HEK293 (cell line): ENCODE measurements around the gene CNTN4.

Experiments
- CTCF ChIA-PET: fragments of 350-600 bp; formaldehyde crosslinking; extraction: SDS; loops from one replicate; lab custom pipeline; 2021; ENCODE audit warnings: antibody characterized with exemption; lab: Yijun Ruan, JAX
- POLR2A ChIA-PET: fragments of 300-600 bp; formaldehyde crosslinking; extraction: SDS; loops from one replicate; lab custom pipeline; 2020; ENCODE audit warnings: antibody characterized with exemption, inconsistent platforms; lab: Yijun Ruan, JAX
- H3K27ac ChIP-seq: fragments of 200-500 bp; sonication (Bioruptor generic); 2 replicates; pipeline ENCODE4 v1.5.1; 2014; ENCODE audit warnings: low read depth, low read length, control low read depth, inconsistent platforms; ENCODE audit errors: extremely low read depth
- H3K36me3 ChIP-seq, 2 experiments: fragments of 200-500 bp in 1 of 2; sonication (Bioruptor generic) in 1 of 2; 1 replicate in 1 of 2; 2 replicates in 1 of 2; pipeline ENCODE4 v1.5.1; 2014 to 2017; ENCODE audit warnings: inconsistent platforms in 2 of 2, low read length in 2 of 2; ENCODE audit not compliant: control insufficient read depth in 2 of 2, insufficient read depth in 1 of 2
- H3K4me1 ChIP-seq: fragments of 200-500 bp; sonication (Bioruptor generic); 2 replicates; pipeline ENCODE4 v1.5.1; 2014; ENCODE audit warnings: mild to moderate bottlenecking, low read length, inconsistent platforms; ENCODE audit not compliant: control insufficient read depth, insufficient read depth
- H3K4me3 ChIP-seq: 2 replicates; pipeline ENCODE4 v1.5.1; 2011; ENCODE audit warnings: low read depth, mild to moderate bottlenecking, control low read depth, low read length, moderate library complexity
- H3K9me3 ChIP-seq: fragments of 200-500 bp; sonication (Bioruptor generic); 2 replicates; pipeline ENCODE4 v1.5.1; 2014; ENCODE audit warnings: low read depth, low read length, inconsistent platforms; ENCODE audit not compliant: control insufficient read depth, insufficient read depth
- GLIS2 ChIP-seq: fragments of 450-650 bp; formaldehyde crosslinking; IDR thresholded peaks from 2 replicates; pipeline ENCODE4 v1.5.1; 2016; ENCODE audit warnings: missing biosample characterization, missing genetic modification characterization
- HOXC10 ChIP-seq: sonication (generic); formaldehyde crosslinking; IDR thresholded peaks from 2 replicates; pipeline ENCODE4 v1.8.1; 2023; ENCODE audit warnings: mild to moderate bottlenecking, missing genetic modification reagents
- KLF8 ChIP-seq: fragments of 450-650 bp; formaldehyde crosslinking; IDR thresholded peaks from 2 replicates; pipeline ENCODE4 v1.5.1; 2016; ENCODE audit warnings: missing biosample characterization, missing genetic modification characterization
- PRDM1 ChIP-seq: fragments of 450-650 bp; formaldehyde crosslinking; IDR thresholded peaks from 2 replicates; pipeline ENCODE4; 2016; ENCODE audit warnings: missing biosample characterization, missing genetic modification characterization
- RBAK ChIP-seq: fragments of 450-650 bp; formaldehyde crosslinking; IDR thresholded peaks from 2 replicates; pipeline ENCODE4 v1.5.1; 2016; ENCODE audit warnings: missing biosample characterization, missing genetic modification characterization
- WT1 ChIP-seq: fragments of 450-650 bp; formaldehyde crosslinking; IDR thresholded peaks from 2 replicates; pipeline ENCODE4 v1.5.1; 2016; ENCODE audit warnings: missing biosample characterization, missing genetic modification characterization
- ZBTB17 ChIP-seq: fragments of 450-650 bp; formaldehyde crosslinking; IDR thresholded peaks from 2 replicates; pipeline ENCODE4 v1.5.1; 2016; ENCODE audit warnings: missing biosample characterization, missing genetic modification characterization
- ZFP41 ChIP-seq: fragments of 450-650 bp; formaldehyde crosslinking; IDR thresholded peaks from 2 replicates; pipeline ENCODE4 v1.5.1; 2016; ENCODE audit warnings: missing biosample characterization, missing genetic modification characterization, borderline replicate concordance
- ZIC2 ChIP-seq: fragments of 450-650 bp; formaldehyde crosslinking; IDR thresholded peaks from 2 replicates; pipeline ENCODE4 v1.5.1; 2016; ENCODE audit warnings: missing biosample characterization, missing genetic modification characterization
- ZNF10 ChIP-seq: fragments of 450-650 bp; formaldehyde crosslinking; IDR thresholded peaks from 2 replicates; pipeline ENCODE4 v1.5.1; 2017; ENCODE audit warnings: missing biosample characterization, missing genetic modification characterization
- ZNF155 ChIP-seq: fragments of 450-650 bp; formaldehyde crosslinking; IDR thresholded peaks from 2 replicates; pipeline ENCODE4 v1.5.1; 2016; ENCODE audit warnings: missing biosample characterization, missing genetic modification characterization
- ZNF169 ChIP-seq: fragments of 450-650 bp; formaldehyde crosslinking; IDR thresholded peaks from 2 replicates; pipeline ENCODE4 v1.5.1; 2016; ENCODE audit warnings: missing biosample characterization, missing genetic modification characterization
- ZNF248 ChIP-seq: fragments of 450-650 bp; formaldehyde crosslinking; IDR thresholded peaks from 2 replicates; pipeline ENCODE4 v1.5.1; 2017; ENCODE audit warnings: missing biosample characterization, missing genetic modification characterization
- ZNF311 ChIP-seq: fragments of 450-650 bp; formaldehyde crosslinking; IDR thresholded peaks from 2 replicates; pipeline ENCODE4 v1.5.1; 2017; ENCODE audit warnings: missing biosample characterization, missing genetic modification characterization, borderline replicate concordance
- ZNF341 ChIP-seq: fragments of 450-650 bp; formaldehyde crosslinking; IDR thresholded peaks from 2 replicates; pipeline ENCODE4; 2016; ENCODE audit warnings: low read depth, missing biosample characterization, missing genetic modification characterization
- ZNF391 ChIP-seq: fragments of 450-650 bp; formaldehyde crosslinking; IDR thresholded peaks from 2 replicates; pipeline ENCODE4 v1.5.1; 2016; ENCODE audit warnings: low read depth, missing biosample characterization, missing genetic modification characterization, borderline replicate concordance
- ZNF48 ChIP-seq: fragments of 450-650 bp; formaldehyde crosslinking; IDR thresholded peaks from 2 replicates; pipeline ENCODE4 v1.5.1; 2016; ENCODE audit warnings: missing biosample characterization, missing genetic modification characterization
- ZNF571 ChIP-seq: fragments of 450-650 bp; formaldehyde crosslinking; IDR thresholded peaks from 2 replicates; pipeline ENCODE4 v1.5.0; 2017; ENCODE audit warnings: missing biosample characterization, missing genetic modification characterization
- ZNF610 ChIP-seq: fragments of 450-650 bp; formaldehyde crosslinking; IDR thresholded peaks from 2 replicates; pipeline ENCODE4 v1.5.1; 2016; ENCODE audit warnings: missing biosample characterization, missing genetic modification characterization, borderline replicate concordance
- ZNF624 ChIP-seq: fragments of 450-650 bp; formaldehyde crosslinking; IDR thresholded peaks from 2 replicates; pipeline ENCODE4 v1.5.1; 2017; ENCODE audit warnings: missing biosample characterization, missing genetic modification characterization
- ZNF658 ChIP-seq: fragments of 450-650 bp; formaldehyde crosslinking; IDR thresholded peaks from 2 replicates; pipeline ENCODE4; 2016; ENCODE audit warnings: missing biosample characterization, missing genetic modification characterization
- ZNF777 ChIP-seq: fragments of 450-650 bp; formaldehyde crosslinking; IDR thresholded peaks from 2 replicates; pipeline ENCODE4 v1.5.1; 2017; ENCODE audit warnings: missing biosample characterization, missing genetic modification characterization, borderline replicate concordance
- ZNF843 ChIP-seq: fragments of 450-650 bp; formaldehyde crosslinking; IDR thresholded peaks from 2 replicates; pipeline ENCODE4 v1.5.1; 2016; ENCODE audit warnings: missing biosample characterization, missing genetic modification characterization
- ZSCAN30 ChIP-seq: fragments of 450-650 bp; IDR thresholded peaks from 2 replicates; pipeline ENCODE4 v1.5.1; 2018; ENCODE audit warnings: missing biosample characterization, mild to moderate bottlenecking, missing genetic modification characterization, moderate library complexity
- TF ChIP-seq, protein P1 (sequence below): fragments of 450-650 bp; formaldehyde crosslinking; IDR thresholded peaks from 2 replicates; pipeline ENCODE4 v1.5.1; 2016; ENCODE audit warnings: missing biosample characterization, missing genetic modification characterization
- TF ChIP-seq, protein P2 (sequence below): fragments of 450-650 bp; formaldehyde crosslinking; IDR thresholded peaks from 2 replicates; pipeline ENCODE4 v1.5.1; 2016; ENCODE audit warnings: missing biosample characterization, missing genetic modification characterization
- TF ChIP-seq, protein P3 (sequence below): fragments of 450-650 bp; formaldehyde crosslinking; optimal IDR thresholded peaks from 2 replicates; pipeline ENCODE3; 2016; ENCODE audit warnings: missing biosample characterization, mild to moderate bottlenecking, missing genetic modification characterization
- TF ChIP-seq, protein P4 (sequence below): fragments of 450-650 bp; IDR thresholded peaks from 2 replicates; pipeline ENCODE4 v1.5.1; 2018; ENCODE audit warnings: missing biosample characterization, missing genetic modification characterization
- TF ChIP-seq, protein P5 (sequence below): fragments of 450-650 bp; formaldehyde crosslinking; IDR thresholded peaks from 2 replicates; pipeline ENCODE4 v1.5.1; 2016; ENCODE audit warnings: missing biosample characterization, missing genetic modification characterization

The CNTN4 gene

DNA sequence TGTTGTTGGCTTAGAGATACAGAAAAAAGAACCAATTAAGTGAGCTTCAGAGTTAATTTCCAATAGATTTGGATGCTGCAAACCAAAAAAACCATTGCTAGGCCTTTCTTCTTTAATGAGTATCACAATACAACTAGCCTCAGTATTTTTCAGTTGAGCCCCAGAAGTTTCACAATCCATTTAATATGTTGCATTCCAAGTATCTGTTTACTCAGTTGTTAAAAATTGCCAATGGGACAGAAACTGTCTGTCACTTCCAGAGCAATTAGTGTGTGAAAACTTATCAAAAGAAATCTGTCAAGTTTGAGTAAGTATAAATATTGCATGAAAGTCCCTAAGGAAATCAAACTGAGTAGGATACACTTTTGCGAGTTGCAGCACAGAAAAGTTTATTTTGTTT is 763.7 kb downstream of the CNTN4 start (continued):
- TF ChIP-seq RBAK (tag by site-specific recombination) (no peak), HOXC10 (CRISPR knock-in tag) (no peak), ZNF169 (no peak)
- TF ChIP-seq, all 188 proteins: peak for 0

DNA sequence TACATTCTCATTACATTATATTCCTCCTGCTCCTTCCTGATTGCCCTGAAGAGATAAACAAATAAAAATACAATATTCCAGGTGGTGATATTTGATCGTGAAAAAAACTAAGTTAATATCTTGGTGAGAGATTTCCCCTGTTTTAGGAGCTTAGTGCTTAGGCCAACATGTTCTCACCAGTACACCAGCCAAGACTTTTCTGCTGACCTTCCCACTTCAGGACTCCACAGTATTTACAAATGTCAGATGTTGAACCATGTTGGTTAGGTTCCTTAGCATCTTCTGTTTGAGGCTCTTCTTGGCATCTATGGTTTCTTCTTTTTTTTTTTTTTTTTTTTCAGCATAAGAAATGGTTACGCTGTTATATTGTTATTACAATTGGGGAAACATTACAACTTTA is 764.5 kb downstream of the CNTN4 start:
- no peak overlapping the region for H3K27ac ChIP-seq
- ChIA-PET CTCF (no interaction called here), POLR2A (no interaction called here)
- no peaks in the 10 kb centered on the region for H3K9me3 ChIP-seq
- H3K36me3 ChIP-seq = no peaks in the 10 kb centered on the region
- no peaks in the 10 kb centered on the region for H3K4me1 ChIP-seq
- TF ChIP-seq ZNF341 = no peak
- TF ChIP-seq ZNF248 (tag by site-specific recombination) = no peak
- TF ChIP-seq ZNF777 (tag by site-specific recombination) = no peak
- TF ChIP-seq ZBTB17 (tag by site-specific recombination) = no peak
- TF ChIP-seq ZFP41 = no peak
- TF ChIP-seq, protein P1, sequence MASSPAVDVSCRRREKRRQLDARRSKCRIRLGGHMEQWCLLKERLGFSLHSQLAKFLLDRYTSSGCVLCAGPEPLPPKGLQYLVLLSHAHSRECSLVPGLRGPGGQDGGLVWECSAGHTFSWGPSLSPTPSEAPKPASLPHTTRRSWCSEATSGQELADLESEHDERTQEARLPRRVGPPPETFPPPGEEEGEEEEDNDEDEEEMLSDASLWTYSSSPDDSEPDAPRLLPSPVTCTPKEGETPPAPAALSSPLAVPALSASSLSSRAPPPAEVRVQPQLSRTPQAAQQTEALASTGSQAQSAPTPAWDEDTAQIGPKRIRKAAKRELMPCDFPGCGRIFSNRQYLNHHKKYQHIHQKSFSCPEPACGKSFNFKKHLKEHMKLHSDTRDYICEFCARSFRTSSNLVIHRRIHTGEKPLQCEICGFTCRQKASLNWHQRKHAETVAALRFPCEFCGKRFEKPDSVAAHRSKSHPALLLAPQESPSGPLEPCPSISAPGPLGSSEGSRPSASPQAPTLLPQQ (tag by site-specific recombination) = no peak
- TF ChIP-seq, protein P2, sequence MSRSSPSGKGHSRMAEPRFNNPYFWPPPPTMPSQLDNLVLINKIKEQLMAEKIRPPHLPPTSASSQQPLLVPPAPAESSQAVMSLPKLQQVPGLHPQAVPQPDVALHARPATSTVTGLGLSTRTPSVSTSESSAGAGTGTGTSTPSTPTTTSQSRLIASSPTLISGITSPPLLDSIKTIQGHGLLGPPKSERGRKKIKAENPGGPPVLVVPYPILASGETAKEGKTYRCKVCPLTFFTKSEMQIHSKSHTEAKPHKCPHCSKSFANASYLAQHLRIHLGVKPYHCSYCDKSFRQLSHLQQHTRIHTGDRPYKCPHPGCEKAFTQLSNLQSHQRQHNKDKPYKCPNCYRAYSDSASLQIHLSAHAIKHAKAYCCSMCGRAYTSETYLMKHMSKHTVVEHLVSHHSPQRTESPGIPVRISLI (tag by site-specific recombination) = no peak
- no peak for TF ChIP-seq ZNF610 (tag by site-specific recombination)
- TF ChIP-seq ZNF658 (tag by site-specific recombination) = no peak
- TF ChIP-seq ZIC2 (tag by site-specific recombination) = no peak
- TF ChIP-seq, protein P3, sequence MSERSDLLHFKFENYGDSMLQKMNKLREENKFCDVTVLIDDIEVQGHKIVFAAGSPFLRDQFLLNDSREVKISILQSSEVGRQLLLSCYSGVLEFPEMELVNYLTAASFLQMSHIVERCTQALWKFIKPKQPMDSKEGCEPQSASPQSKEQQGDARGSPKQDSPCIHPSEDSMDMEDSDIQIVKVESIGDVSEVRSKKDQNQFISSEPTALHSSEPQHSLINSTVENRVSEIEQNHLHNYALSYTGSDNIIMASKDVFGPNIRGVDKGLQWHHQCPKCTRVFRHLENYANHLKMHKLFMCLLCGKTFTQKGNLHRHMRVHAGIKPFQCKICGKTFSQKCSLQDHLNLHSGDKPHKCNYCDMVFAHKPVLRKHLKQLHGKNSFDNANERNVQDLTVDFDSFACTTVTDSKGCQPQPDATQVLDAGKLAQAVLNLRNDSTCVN (tag by site-specific recombination) = no peak
- no peak for TF ChIP-seq ZNF571
- no peak for TF ChIP-seq ZSCAN30 (tag by site-specific recombination)
- no peak for TF ChIP-seq ZNF48
- no peak for TF ChIP-seq KLF8 (tag by site-specific recombination)
- TF ChIP-seq, protein P4, sequence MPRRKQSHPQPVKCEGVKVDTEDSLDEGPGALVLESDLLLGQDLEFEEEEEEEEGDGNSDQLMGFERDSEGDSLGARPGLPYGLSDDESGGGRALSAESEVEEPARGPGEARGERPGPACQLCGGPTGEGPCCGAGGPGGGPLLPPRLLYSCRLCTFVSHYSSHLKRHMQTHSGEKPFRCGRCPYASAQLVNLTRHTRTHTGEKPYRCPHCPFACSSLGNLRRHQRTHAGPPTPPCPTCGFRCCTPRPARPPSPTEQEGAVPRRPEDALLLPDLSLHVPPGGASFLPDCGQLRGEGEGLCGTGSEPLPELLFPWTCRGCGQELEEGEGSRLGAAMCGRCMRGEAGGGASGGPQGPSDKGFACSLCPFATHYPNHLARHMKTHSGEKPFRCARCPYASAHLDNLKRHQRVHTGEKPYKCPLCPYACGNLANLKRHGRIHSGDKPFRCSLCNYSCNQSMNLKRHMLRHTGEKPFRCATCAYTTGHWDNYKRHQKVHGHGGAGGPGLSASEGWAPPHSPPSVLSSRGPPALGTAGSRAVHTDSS (tag by site-specific recombination) = no peak
- TF ChIP-seq ZNF391 = no peak
- H3K4me3 ChIP-seq = no peak overlapping the region

DNA sequence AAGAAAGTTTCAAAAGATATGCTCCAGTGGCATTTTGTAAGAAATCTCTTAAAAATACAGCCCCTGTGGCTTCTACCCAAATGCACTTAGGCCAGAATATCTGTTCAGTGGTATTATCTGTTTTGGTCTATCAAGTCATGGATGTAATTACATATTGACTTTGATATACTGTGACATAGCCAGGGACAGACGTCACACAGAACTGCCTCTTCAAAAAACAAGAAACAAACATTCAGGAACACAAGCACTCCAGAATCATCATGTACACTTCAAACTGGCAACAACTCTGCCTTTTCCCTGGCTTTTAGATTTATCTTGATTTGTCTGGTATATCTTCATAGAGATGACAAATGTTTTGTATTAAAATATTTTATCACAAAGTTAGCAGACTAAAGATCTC is 771.2 kb downstream of the CNTN4 start:
- Histone ChIP-seq H3K27ac (no peak overlapping the region), H3K36me3 (no peaks in the 10 kb centered on the region), H3K4me3 (no peak overlapping the region), H3K4me1 (no peaks in the 10 kb centered on the region), H3K9me3 (no peaks in the 10 kb centered on the region)
- ChIA-PET POLR2A (no interaction called here), CTCF (interaction anchor here (0.6 kb wide), 1 partner anchor 25 kb away, joined by 4 read pairs; no protein-coding TSS in a partner anchor)
- TF ChIP-seq GLIS2 (tag by site-specific recombination) (no peak), ZNF311 (tag by site-specific recombination) (no peak), ZNF843 (tag by site-specific recombination) (no peak), ZNF624 (tag by site-specific recombination) (no peak), ZNF155 (tag by site-specific recombination) (no peak), WT1 (tag by site-specific recombination) (no peak), PRDM1 (tag by site-specific recombination) (no peak), ZNF10 (tag by site-specific recombination) (no peak)
- TF ChIP-seq, protein P4 (tag by site-specific recombination) = no peak
- TF ChIP-seq, protein P5, sequence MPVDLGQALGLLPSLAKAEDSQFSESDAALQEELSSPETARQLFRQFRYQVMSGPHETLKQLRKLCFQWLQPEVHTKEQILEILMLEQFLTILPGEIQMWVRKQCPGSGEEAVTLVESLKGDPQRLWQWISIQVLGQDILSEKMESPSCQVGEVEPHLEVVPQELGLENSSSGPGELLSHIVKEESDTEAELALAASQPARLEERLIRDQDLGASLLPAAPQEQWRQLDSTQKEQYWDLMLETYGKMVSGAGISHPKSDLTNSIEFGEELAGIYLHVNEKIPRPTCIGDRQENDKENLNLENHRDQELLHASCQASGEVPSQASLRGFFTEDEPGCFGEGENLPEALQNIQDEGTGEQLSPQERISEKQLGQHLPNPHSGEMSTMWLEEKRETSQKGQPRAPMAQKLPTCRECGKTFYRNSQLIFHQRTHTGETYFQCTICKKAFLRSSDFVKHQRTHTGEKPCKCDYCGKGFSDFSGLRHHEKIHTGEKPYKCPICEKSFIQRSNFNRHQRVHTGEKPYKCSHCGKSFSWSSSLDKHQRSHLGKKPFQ = no peak
